Measurements from ENCODE around the gene CNTN5. TPM values are rescaled to one million over a fixed set of nuclear protein-coding genes. Genes with fewer than 3 reads are reported as not detected.

CNTN5 gene
- total RNA-seq, 1 experiment from 2014 or later = not detected

- Mint-ChIP-seq H3K27me3 (ENCODE audit: insufficient read depth, unreplicated experiment) (no peaks in the 10 kb centered on the region), H3K9me3 (ENCODE audit: unreplicated experiment) (no peaks in the 10 kb centered on the region), H3K4me3 (ENCODE audit: unreplicated experiment) (no peak overlapping the region), H3K36me3 (ENCODE audit: insufficient read depth, unreplicated experiment) (no peaks in the 10 kb centered on the region), H3K4me1 (ENCODE audit: insufficient read depth, unreplicated experiment) (peaks cover 5% of the 10 kb centered on the region), H3K27ac (ENCODE audit: low read depth, unreplicated experiment) (no peak overlapping the region)
- ChIA-PET POLR2A (no interaction called here), CTCF (no interaction called here)
- intact Hi-C loops (cut with micrococcal nuclease) = no loop called here
- TF ChIP-seq, protein P1, sequence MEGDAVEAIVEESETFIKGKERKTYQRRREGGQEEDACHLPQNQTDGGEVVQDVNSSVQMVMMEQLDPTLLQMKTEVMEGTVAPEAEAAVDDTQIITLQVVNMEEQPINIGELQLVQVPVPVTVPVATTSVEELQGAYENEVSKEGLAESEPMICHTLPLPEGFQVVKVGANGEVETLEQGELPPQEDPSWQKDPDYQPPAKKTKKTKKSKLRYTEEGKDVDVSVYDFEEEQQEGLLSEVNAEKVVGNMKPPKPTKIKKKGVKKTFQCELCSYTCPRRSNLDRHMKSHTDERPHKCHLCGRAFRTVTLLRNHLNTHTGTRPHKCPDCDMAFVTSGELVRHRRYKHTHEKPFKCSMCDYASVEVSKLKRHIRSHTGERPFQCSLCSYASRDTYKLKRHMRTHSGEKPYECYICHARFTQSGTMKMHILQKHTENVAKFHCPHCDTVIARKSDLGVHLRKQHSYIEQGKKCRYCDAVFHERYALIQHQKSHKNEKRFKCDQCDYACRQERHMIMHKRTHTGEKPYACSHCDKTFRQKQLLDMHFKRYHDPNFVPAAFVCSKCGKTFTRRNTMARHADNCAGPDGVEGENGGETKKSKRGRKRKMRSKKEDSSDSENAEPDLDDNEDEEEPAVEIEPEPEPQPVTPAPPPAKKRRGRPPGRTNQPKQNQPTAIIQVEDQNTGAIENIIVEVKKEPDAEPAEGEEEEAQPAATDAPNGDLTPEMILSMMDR (IDR thresholded peaks at IDR 0.05; ENCODE audit: unreplicated experiment) = no peak
- no TSS peak for BruUV-seq (replicated peaks)
- no peak for DNase-seq (ENCODE audit: unreplicated experiment)
These were observed 306.8 kb downstream of the CNTN5 start for GRCh38 chr11:99327527-99327926.

- Mint-ChIP-seq H3K4me1 (ENCODE audit: insufficient read depth, unreplicated experiment) (no peaks in the 10 kb centered on the region), H3K27me3 (ENCODE audit: insufficient read depth, unreplicated experiment) (no peaks in the 10 kb centered on the region)
- CTCF ChIA-PET = no interaction called here
These were observed 312.9 kb downstream of the CNTN5 start for GRCh38 chr11:99333621-99334020.

GRCh38 chr11:99343117-99343516, 322.4 kb downstream of the CNTN5 start:
- Mint-ChIP-seq H3K4me3 (ENCODE audit: unreplicated experiment) (no peak overlapping the region), H3K4me1 (ENCODE audit: insufficient read depth, unreplicated experiment) (no peaks in the 10 kb centered on the region), H3K36me3 (ENCODE audit: insufficient read depth, unreplicated experiment) (no peaks in the 10 kb centered on the region), H3K27ac (ENCODE audit: low read depth, unreplicated experiment) (no peak overlapping the region), H3K27me3 (ENCODE audit: insufficient read depth, unreplicated experiment) (peaks cover 12% of the 10 kb centered on the region), H3K9me3 (ENCODE audit: unreplicated experiment) (no peaks in the 10 kb centered on the region)
- DNase-seq (ENCODE audit: unreplicated experiment) = no peak
- ChIA-PET CTCF (no interaction called here), POLR2A (interaction anchor here (0.6 kb wide), 1 partner anchor 238 kb away, joined by 3 read pairs; no protein-coding TSS in a partner anchor)
- intact Hi-C loops (cut with micrococcal nuclease) = loop anchor here (10.0 kb wide), 1 partner anchor 58 kb away; no protein-coding TSS in a partner anchor
- TF ChIP-seq, protein P1 (IDR thresholded peaks at IDR 0.05; ENCODE audit: unreplicated experiment) = no peak
- no TSS peak for BruUV-seq (replicated peaks)

More at GRCh38 chr11:99333621-99334020, 312.9 kb downstream of the CNTN5 start:
- BruUV-seq (replicated peaks) = no TSS peak
- Mint-ChIP-seq H3K36me3 (ENCODE audit: insufficient read depth, unreplicated experiment) (no peaks in the 10 kb centered on the region), H3K27ac (ENCODE audit: low read depth, unreplicated experiment) (no peak overlapping the region), H3K4me3 (ENCODE audit: unreplicated experiment) (no peak overlapping the region), H3K9me3 (ENCODE audit: unreplicated experiment) (no peaks in the 10 kb centered on the region)
- TF ChIP-seq, protein P1 (IDR thresholded peaks at IDR 0.05; ENCODE audit: unreplicated experiment) = no peak
- intact Hi-C loops (cut with micrococcal nuclease) = no loop called here
- POLR2A ChIA-PET = no interaction called here
- no peak for DNase-seq (ENCODE audit: unreplicated experiment)

- Mint-ChIP-seq H3K27ac (ENCODE audit: low read depth, unreplicated experiment) (no peak overlapping the region), H3K9me3 (ENCODE audit: unreplicated experiment) (no peaks in the 10 kb centered on the region), H3K36me3 (ENCODE audit: insufficient read depth, unreplicated experiment) (no peaks in the 10 kb centered on the region), H3K4me1 (ENCODE audit: insufficient read depth, unreplicated experiment) (peaks cover 5% of the 10 kb centered on the region), H3K27me3 (ENCODE audit: insufficient read depth, unreplicated experiment) (no peaks in the 10 kb centered on the region), H3K4me3 (ENCODE audit: unreplicated experiment) (no peak overlapping the region)
- DNase-seq (ENCODE audit: unreplicated experiment) = no peak
- intact Hi-C loops (cut with micrococcal nuclease) = loop anchor here (10.0 kb wide), 1 partner anchor 64 kb away; no protein-coding TSS in a partner anchor
- ChIA-PET CTCF (no interaction called here), POLR2A (no interaction called here)
- BruUV-seq (replicated peaks) = no TSS peak
- TF ChIP-seq, protein P1 (IDR thresholded peaks at IDR 0.05; ENCODE audit: unreplicated experiment) = no peak
These were observed 328.5 kb downstream of the CNTN5 start for GRCh38 chr11:99349151-99349673.

Data from MCF 10A (cell line).